Tibial nerve (tissue), 4 donors: ENCODE data around the gene DNAH3. TPM values are rescaled to one million over a fixed set of nuclear protein-coding genes. Genes with fewer than 3 reads are reported as not detected.
"Not testable (repeated sequence)": the region's sequence is repeated elsewhere in the genome, so short reads cannot be mapped to it uniquely, and the experiment has no call there.

Source experiments
- DNase-seq, 2 donors: peaks; one replicate each; pipeline ENCODE4 v3.0.0-alpha.2; 2019; ENCODE audit warnings: low spot score in 2 of 2
- H3K27ac ChIP-seq, 4 donors: fragments of 200-600 bp; sonication (generic) in 3 of 4; one replicate each; pipeline ENCODE4 v1.5.1; 2017 to 2019; ENCODE audit warnings: mild to moderate bottlenecking in 1 of 4
- H3K27me3 ChIP-seq, 2 donors: fragments of 200-600 bp; sonication (generic) in 1 of 2; one replicate each; pipeline versions ENCODE4 v1.5.1 to v1.6.0; 2017 to 2019
- H3K36me3 ChIP-seq, 3 donors: fragments of 200-600 bp; sonication (generic); one replicate each; pipeline ENCODE4 v1.5.1; 2018 to 2019
- H3K4me1 ChIP-seq, 4 donors: fragments of 200-600 bp; sonication (generic) in 3 of 4; one replicate each; pipeline ENCODE4 v1.5.1; 2017 to 2019
- H3K4me3 ChIP-seq, 4 donors: fragments of 200-600 bp; sonication (generic) in 3 of 4; one replicate each; pipeline ENCODE4 v1.5.1; 2017 to 2019; ENCODE audit warnings: mild to moderate bottlenecking in 1 of 4, moderate library complexity in 1 of 4
- H3K9me3 ChIP-seq, 4 donors: fragments of 200-600 bp; sonication (generic) in 3 of 4; one replicate each; pipeline ENCODE4 v1.5.1; 2017 to 2019
- EP300 ChIP-seq, 2 donors: sonication (generic); formaldehyde crosslinking; IDR thresholded peaks; one replicate each; pipeline ENCODE4 v1.6.1; 2017; ENCODE audit warnings: antibody characterized with exemption in 2 of 2, mild to moderate bottlenecking in 1 of 2
- POLR2A ChIP-seq, 2 donors: fragments of 450-650 bp; IDR thresholded peaks; one replicate each; pipeline ENCODE4 v1.6.1; 2017; ENCODE audit warnings: antibody characterized with exemption in 2 of 2, mild to moderate bottlenecking in 2 of 2, moderate library complexity in 2 of 2
- WGBS, 2 donors: methylation state at CpG; one replicate each; pipeline ENCODE4 v1.1.5; 2018; 5-methylcytosine and 5-hydroxymethylcytosine counted together
- total RNA-seq, 4 donors: library from RNA; depleted of rRNA; stranded (reverse); fragments of >200 nt; gene quantifications; one replicate each; pipeline ENCODE4 v1.1.0, GENCODE V29; 2016
- TF ChIP-seq, protein P1 (sequence below), 5 experiments: fragments of 200-600 bp in 3 of 5; fragments of 450-650 bp in 2 of 5; sonication (generic) in 3 of 5; IDR thresholded peaks; one replicate each; pipeline ENCODE4 v1.5.1; 2016 to 2019; ENCODE audit warnings: antibody characterized with exemption in 5 of 5, mild to moderate bottlenecking in 3 of 5, moderate library complexity in 2 of 5

Gene DNAH3
- total RNA-seq, 4 donors from 2014 or later, result not detected

- Histone ChIP-seq H3K4me3 (no peak overlapping the region), H3K36me3 (no peaks in the 10 kb centered on the region), H3K27ac (no peak overlapping the region), H3K9me3 (no peaks in the 10 kb centered on the region), H3K4me1 (no peaks in the 10 kb centered on the region), H3K27me3 (no peaks in the 10 kb centered on the region)
- WGBS, 2 donors, result 47 to 59% methylated on average over 4 of the region's 4 CpGs
- TF ChIP-seq EP300 (IDR thresholded peaks at IDR 0.05), result no peak
- TF ChIP-seq, protein P1, sequence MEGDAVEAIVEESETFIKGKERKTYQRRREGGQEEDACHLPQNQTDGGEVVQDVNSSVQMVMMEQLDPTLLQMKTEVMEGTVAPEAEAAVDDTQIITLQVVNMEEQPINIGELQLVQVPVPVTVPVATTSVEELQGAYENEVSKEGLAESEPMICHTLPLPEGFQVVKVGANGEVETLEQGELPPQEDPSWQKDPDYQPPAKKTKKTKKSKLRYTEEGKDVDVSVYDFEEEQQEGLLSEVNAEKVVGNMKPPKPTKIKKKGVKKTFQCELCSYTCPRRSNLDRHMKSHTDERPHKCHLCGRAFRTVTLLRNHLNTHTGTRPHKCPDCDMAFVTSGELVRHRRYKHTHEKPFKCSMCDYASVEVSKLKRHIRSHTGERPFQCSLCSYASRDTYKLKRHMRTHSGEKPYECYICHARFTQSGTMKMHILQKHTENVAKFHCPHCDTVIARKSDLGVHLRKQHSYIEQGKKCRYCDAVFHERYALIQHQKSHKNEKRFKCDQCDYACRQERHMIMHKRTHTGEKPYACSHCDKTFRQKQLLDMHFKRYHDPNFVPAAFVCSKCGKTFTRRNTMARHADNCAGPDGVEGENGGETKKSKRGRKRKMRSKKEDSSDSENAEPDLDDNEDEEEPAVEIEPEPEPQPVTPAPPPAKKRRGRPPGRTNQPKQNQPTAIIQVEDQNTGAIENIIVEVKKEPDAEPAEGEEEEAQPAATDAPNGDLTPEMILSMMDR (IDR thresholded peaks at IDR 0.05), result no peak
- no peak for TF ChIP-seq POLR2A (IDR thresholded peaks at IDR 0.05)
- no peak for DNase-seq
Observed at GRCh38 chr16:20976576-20976975, 174.1 kb downstream of the DNAH3 start.

DNA sequence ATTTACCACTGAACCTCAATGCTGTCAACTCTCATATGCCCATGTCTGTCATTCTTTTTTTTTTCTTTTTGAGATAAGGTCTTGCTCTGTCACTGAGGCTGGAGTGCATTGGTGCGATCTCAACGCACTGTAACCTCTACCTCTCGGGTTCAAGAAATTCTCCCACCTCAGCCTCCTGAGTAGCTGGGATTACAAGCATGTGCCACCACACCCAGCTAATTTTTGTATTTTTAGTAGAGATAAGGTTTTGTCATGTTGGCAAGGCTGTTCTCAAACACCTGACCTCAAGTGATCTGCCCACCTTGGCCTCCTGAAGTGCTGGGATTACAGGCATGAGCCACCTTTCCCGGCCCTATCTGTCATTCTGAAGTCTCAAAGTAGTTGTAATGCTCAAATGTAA is 177.4 kb downstream of the DNAH3 start:
- H3K9me3 ChIP-seq, H3K4me3 ChIP-seq, DNase-seq, H3K27ac ChIP-seq, H3K36me3 ChIP-seq, H3K4me1 ChIP-seq, H3K27me3 ChIP-seq: not testable (repeated sequence)
- WGBS, 2 donors, result 87 to 96% methylated on average over 4 of the region's 4 CpGs

GRCh38 chr16:20971401-20971800 is 179.2 kb downstream of the DNAH3 start:
- no peaks in the 10 kb centered on the region for H3K9me3 ChIP-seq
- H3K27ac ChIP-seq, result no peak overlapping the region
- no peaks in the 10 kb centered on the region for H3K27me3 ChIP-seq
- no peak overlapping the region for H3K4me3 ChIP-seq
- TF ChIP-seq POLR2A (IDR thresholded peaks at IDR 0.05) (no peak), EP300 (IDR thresholded peaks at IDR 0.05) (no peak)
- TF ChIP-seq, protein P1 (IDR thresholded peaks at IDR 0.05), result no peak
- no peak for DNase-seq
- 87 to 88% methylated on average over 6 to 8 of the region's 8 CpGs for WGBS, 2 donors
- H3K4me1 ChIP-seq, result peaks cover 0 to 9% (median 1%) of the 10 kb centered on the region in 4 donors
- H3K36me3 ChIP-seq, result no peaks in the 10 kb centered on the region

GRCh38 chr16:20969386-20969785 is 181.3 kb downstream of the DNAH3 start:
- no peaks in the 10 kb centered on the region for H3K9me3 ChIP-seq
- TF ChIP-seq, protein P1 (IDR thresholded peaks at IDR 0.05), result no peak
- H3K27me3 ChIP-seq, result no peaks in the 10 kb centered on the region
- H3K36me3 ChIP-seq, result no peaks in the 10 kb centered on the region
- WGBS, 2 donors, result 78 to 92% methylated on average over 5 of the region's 5 CpGs
- H3K4me1 ChIP-seq, result peaks cover 0 to 9% (median 1%) of the 10 kb centered on the region in 4 donors
- no peak overlapping the region for H3K27ac ChIP-seq
- DNase-seq, result no peak
- no peak overlapping the region for H3K4me3 ChIP-seq

DNA sequence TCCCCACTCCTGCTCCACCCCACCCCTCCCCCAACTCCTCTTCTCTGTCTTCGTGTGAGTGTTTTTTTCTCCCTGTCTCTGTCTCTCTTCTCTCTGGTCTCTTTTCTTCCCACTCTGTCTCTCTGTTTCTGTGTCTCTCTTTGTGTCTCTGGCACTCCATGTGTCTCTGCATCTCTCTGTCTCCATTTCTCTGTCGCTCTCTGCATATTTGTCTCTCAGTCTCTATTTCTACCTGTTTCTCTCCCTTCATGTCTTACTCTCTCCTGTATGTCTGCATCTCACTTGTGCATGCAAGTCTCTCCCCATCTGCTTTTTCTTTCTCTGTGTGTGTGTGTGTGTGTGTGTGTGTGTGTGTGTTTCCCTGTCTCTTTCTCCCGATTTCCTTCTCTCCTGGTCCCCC is 181.9 kb downstream of the DNAH3 start:
- no peak for DNase-seq
- H3K4me3 ChIP-seq, result no peak overlapping the region
- 56 to 57% methylated on average over 3 of the region's 3 CpGs for WGBS, 2 donors

More for the DNA sequence above, 181.9 kb downstream of the DNAH3 start:
- no peaks in the 10 kb centered on the region for H3K36me3 ChIP-seq
- TF ChIP-seq, protein P1 (IDR thresholded peaks at IDR 0.05), result no peak
- TF ChIP-seq POLR2A (IDR thresholded peaks at IDR 0.05), result no peak
- TF ChIP-seq EP300 (IDR thresholded peaks at IDR 0.05), result no peak
- H3K4me1 ChIP-seq, result peaks cover 0 to 9% (median 1%) of the 10 kb centered on the region in 4 donors
- no peaks in the 10 kb centered on the region for H3K9me3 ChIP-seq
- no peak overlapping the region for H3K27ac ChIP-seq
- no peaks in the 10 kb centered on the region for H3K27me3 ChIP-seq
